Measurements from ENCODE around the gene ERGIC3.

GRCh38 chr20:35496481-35496880, 45.4 kb upstream of the ERGIC3 start:
- no peak for TF ChIP-seq CTCF (IDR thresholded peaks at IDR 0.05)
- TF ChIP-seq POLR2AphosphoS5 (IDR thresholded peaks at IDR 0.05; ENCODE audit: low read depth, low read length) = no peak
- no peak for TF ChIP-seq REST (IDR thresholded peaks at IDR 0.05; ENCODE audit: insufficient read depth in 1 of 2, low read depth in 2 of 2, low read length in 1 of 2)
- TF ChIP-seq TCF7L2 (IDR thresholded peaks at IDR 0.05; ENCODE audit: low read depth, low read length) = no peak
- no peak for TF ChIP-seq SIN3A (IDR thresholded peaks at IDR 0.05; ENCODE audit: borderline replicate concordance, insufficient read depth, low read depth, low read length)

Data from Panc1 (cell line).